Endodermal cell (in vitro differentiated cells): Measurements from ENCODE around the gene RAB7A. TPM values are rescaled to one million over a fixed set of nuclear protein-coding genes. Genes with fewer than 3 reads are reported as not detected.
"Not testable (repeated sequence)": the region's sequence is repeated elsewhere in the genome, so short reads cannot be mapped to it uniquely, and the experiment has no call there.

Source experiments
- DNase-seq: peaks from one replicate; pipeline ENCODE4 v3.0.0-alpha.2; 2017
- H3K27ac ChIP-seq: 2 replicates; pipeline ENCODE4 v1.5.1; 2013; ENCODE audit warnings: mild to moderate bottlenecking, low read depth, low read length, moderate library complexity
- H3K27me3 ChIP-seq: 2 replicates; pipeline ENCODE4 v1.6.1; 2013; ENCODE audit warnings: mild to moderate bottlenecking, low read length, moderate library complexity; ENCODE audit not compliant: insufficient read depth, control insufficient read depth, poor library complexity, severe bottlenecking
- H3K36me3 ChIP-seq: 2 replicates; pipeline ENCODE4 v1.7.0; 2013; ENCODE audit warnings: mild to moderate bottlenecking, low read length, moderate library complexity; ENCODE audit not compliant: control insufficient read depth, insufficient read depth
- H3K4me1 ChIP-seq: one replicate; pipeline ENCODE4 v1.7.0; 2013; ENCODE audit warnings: low read length; ENCODE audit not compliant: control insufficient read depth, insufficient read depth
- H3K4me3 ChIP-seq: 2 replicates; pipeline ENCODE4 v1.5.1; 2013; ENCODE audit warnings: mild to moderate bottlenecking, low read length, moderate library complexity
- H3K9ac ChIP-seq: 2 replicates; pipeline ENCODE4 v1.6.1; 2013; ENCODE audit warnings: mild to moderate bottlenecking, low read length, moderate library complexity; ENCODE audit not compliant: poor library complexity, severe bottlenecking; ENCODE audit errors: extremely low read depth
- H3K9me3 ChIP-seq: 2 replicates; pipeline ENCODE4 v1.6.1; 2013; ENCODE audit warnings: mild to moderate bottlenecking, low read length, moderate library complexity; ENCODE audit not compliant: control insufficient read depth
- H3K27ac Mint-ChIP-seq: 2 replicates; pipeline ENCODE4 v1.8.0; 2020; ENCODE audit warnings: mixed read lengths
- H3K27me3 Mint-ChIP-seq: 2 replicates; pipeline ENCODE4 v1.8.0; 2021; ENCODE audit warnings: mild to moderate bottlenecking, mixed read lengths; ENCODE audit not compliant: insufficient read depth
- H3K36me3 Mint-ChIP-seq: 2 replicates; pipeline ENCODE4 v1.8.0; 2020; ENCODE audit warnings: low read depth, mixed read lengths
- H3K4me1 Mint-ChIP-seq: 2 replicates; pipeline ENCODE4 v1.8.0; 2020; ENCODE audit warnings: mixed read lengths
- H3K4me3 Mint-ChIP-seq: 2 replicates; pipeline ENCODE4 v1.8.0; 2020; ENCODE audit warnings: mild to moderate bottlenecking, moderate library complexity, mixed read lengths
- H3K9me3 Mint-ChIP-seq: 2 replicates; pipeline ENCODE4 v1.8.0; 2020; ENCODE audit warnings: mild to moderate bottlenecking, mixed read lengths
- WGBS, 2 experiments: methylation state at CpG; one replicate each; pipeline versions ENCODE4 v1.1.5 to v1.1.7; 2013; ENCODE audit warnings: missing lambda C conversion rate in 2 of 2, mixed read lengths in 1 of 2; ENCODE audit not compliant: insufficient coverage in 1 of 2, insufficient read length in 1 of 2; 5-methylcytosine and 5-hydroxymethylcytosine counted together
- total RNA-seq, 2 donors: library from RNA; stranded (reverse); fragmentation: NEBNext Ultra II Directional in 1 of 2; extraction: Animal tissue kit (Norgen Biotek cat#: 25700) in 1 of 2; gene quantifications; 2 replicates in 1 of 2; 3 replicates in 1 of 2; pipeline ENCODE4 v1.2.1, GENCODE V29; 2021
- TF ChIP-seq, protein P1 (sequence below): fragments of 200-600 bp; sonication (generic); conservative IDR thresholded peaks from 2 replicates; pipeline ENCODE4 v1.5.0; 2021; ENCODE audit warnings: antibody characterized with exemption, mild to moderate bottlenecking

The RAB7A gene
- total RNA-seq, 2 donors from 2014 or later, result 166 to 194 TPM

DNA sequence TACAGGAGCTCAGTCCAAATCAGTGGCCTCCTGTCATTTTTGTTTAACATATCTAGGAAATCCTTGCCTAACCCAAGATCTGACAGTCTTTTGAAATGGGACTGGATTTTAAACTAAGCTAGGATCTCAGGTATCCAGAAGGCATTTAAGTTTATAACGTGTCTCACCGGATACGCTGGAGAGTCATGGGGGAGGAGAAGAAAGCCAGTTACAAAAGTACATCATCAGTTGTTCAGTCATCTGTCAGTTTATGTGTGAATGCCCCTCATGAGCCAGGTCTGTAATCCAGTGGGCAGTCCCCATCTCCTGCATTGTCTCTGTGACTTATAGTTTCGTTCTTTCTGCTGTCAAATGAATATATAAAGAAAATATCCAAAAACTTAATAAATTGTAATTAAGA is 44.4 kb downstream of the RAB7A start:
- H3K36me3 ChIP-seq, result peaks cover 18% of the 10 kb centered on the region
- no peaks in the 10 kb centered on the region for H3K4me1 ChIP-seq
- Mint-ChIP-seq H3K27me3 (no peaks in the 10 kb centered on the region), H3K9me3 (peaks cover 17% of the 10 kb centered on the region), H3K4me1 (peaks cover 45% of the 10 kb centered on the region), H3K36me3 (peaks cover 31% of the 10 kb centered on the region), H3K27ac (no peak overlapping the region), H3K4me3 (no peak overlapping the region)
- H3K9ac ChIP-seq, result no peak overlapping the region
- no peak for DNase-seq
- H3K9me3 ChIP-seq, result peaks cover 12% of the 10 kb centered on the region
- H3K4me3 ChIP-seq, result no peak overlapping the region
- H3K27ac ChIP-seq, result no peak overlapping the region
- 100% methylated on average over 3 of the region's 4 CpGs for whole genome bisulfite sequencing, 2 experiments
- no peaks in the 10 kb centered on the region for H3K27me3 ChIP-seq
- TF ChIP-seq, protein P1, sequence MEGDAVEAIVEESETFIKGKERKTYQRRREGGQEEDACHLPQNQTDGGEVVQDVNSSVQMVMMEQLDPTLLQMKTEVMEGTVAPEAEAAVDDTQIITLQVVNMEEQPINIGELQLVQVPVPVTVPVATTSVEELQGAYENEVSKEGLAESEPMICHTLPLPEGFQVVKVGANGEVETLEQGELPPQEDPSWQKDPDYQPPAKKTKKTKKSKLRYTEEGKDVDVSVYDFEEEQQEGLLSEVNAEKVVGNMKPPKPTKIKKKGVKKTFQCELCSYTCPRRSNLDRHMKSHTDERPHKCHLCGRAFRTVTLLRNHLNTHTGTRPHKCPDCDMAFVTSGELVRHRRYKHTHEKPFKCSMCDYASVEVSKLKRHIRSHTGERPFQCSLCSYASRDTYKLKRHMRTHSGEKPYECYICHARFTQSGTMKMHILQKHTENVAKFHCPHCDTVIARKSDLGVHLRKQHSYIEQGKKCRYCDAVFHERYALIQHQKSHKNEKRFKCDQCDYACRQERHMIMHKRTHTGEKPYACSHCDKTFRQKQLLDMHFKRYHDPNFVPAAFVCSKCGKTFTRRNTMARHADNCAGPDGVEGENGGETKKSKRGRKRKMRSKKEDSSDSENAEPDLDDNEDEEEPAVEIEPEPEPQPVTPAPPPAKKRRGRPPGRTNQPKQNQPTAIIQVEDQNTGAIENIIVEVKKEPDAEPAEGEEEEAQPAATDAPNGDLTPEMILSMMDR, result no peak

DNA sequence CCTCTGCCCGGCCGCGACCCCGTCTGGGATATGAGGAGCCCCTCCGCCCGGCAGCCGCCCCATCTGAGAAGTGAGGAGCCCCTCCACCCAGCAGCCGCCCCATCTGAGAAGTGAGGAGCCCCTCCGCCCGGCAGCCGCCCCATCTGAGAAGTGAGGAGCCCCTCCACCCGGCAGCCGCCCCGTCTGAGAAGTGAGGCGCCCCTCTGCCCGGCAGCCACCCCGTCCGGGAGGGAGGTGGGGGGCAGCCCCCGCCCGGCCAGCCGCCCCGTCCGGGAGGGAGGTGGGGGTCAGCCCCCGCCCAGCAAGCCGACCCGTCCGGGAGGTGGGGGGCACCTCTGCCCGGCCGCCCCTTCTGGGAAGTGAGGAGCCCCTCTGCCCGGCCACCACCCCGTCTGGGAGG is 47.2 kb downstream of the RAB7A start:
- not testable (repeated sequence) for H3K9ac ChIP-seq, H3K4me3 Mint-ChIP-seq, H3K27me3 ChIP-seq, H3K27ac ChIP-seq, H3K4me1 ChIP-seq, H3K4me3 ChIP-seq, H3K27ac Mint-ChIP-seq, DNase-seq, H3K27me3 Mint-ChIP-seq
- Mint-ChIP-seq H3K36me3 (peaks cover 32% of the 10 kb centered on the region), H3K4me1 (peaks cover 42% of the 10 kb centered on the region), H3K9me3 (peaks cover 17% of the 10 kb centered on the region)
- Histone ChIP-seq H3K36me3 (peaks cover 35% of the 10 kb centered on the region), H3K9me3 (peaks cover 12% of the 10 kb centered on the region)
- 93 to 96% methylated on average over 5 to 31 of the region's 31 CpGs for WGBS, 2 experiments

DNA sequence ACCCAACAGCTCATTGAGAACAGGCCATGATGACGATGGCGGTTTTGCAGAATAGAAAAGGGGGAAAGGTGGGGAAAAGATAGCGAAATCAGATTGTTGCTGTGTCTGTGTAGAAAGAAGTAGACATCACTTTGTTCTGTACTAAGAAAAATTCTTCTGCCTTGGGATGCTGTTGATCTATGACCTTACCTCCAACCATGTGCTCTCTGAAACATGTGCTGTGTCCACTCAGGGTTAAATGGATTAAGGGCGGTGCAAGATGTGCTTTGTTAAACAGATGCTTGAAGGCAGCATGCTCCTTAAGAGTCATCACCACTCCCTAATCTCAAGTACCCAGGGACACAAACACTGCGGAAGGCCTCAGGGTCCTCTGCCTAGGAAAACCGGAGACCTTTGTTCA is 47.6 kb downstream of the RAB7A start:
- DNase-seq, H3K27ac ChIP-seq, H3K27me3 Mint-ChIP-seq, H3K9ac ChIP-seq, H3K4me3 Mint-ChIP-seq, H3K4me3 ChIP-seq, H3K27me3 ChIP-seq, H3K4me1 ChIP-seq: not testable (repeated sequence)
- Mint-ChIP-seq H3K36me3 (peaks cover 32% of the 10 kb centered on the region), H3K4me1 (peaks cover 42% of the 10 kb centered on the region), H3K9me3 (peaks cover 17% of the 10 kb centered on the region), H3K27ac (peak overlapping the region; percentile 53)
- Histone ChIP-seq H3K36me3 (peaks cover 35% of the 10 kb centered on the region), H3K9me3 (peaks cover 12% of the 10 kb centered on the region)
- 95 to 100% methylated on average over 3 to 5 of the region's 6 CpGs for WGBS, 2 experiments

DNA sequence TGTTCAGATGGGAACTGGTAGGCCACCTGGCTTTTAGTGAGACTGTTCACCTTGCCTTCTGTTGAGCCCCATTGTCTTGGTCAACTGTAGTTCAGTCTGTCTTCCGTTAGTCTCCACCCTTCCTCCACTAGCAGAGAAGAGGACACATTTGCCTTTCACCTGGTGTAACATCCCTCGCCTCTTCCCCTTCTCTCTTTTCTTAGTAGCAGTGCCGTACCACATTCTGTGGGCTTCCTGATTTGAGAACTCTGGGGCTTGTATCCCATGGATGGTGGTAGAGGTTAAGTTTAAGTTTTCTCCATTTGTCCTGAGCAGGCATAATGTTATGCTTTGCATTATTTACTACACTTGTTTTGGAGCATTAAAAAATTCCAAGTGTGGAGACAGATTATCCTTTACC is 49.3 kb downstream of the RAB7A start:
- 96 to 100% methylated on average over 1 to 3 of the region's 3 CpGs for WGBS, 2 experiments
- no peak overlapping the region for H3K4me3 ChIP-seq
- Mint-ChIP-seq H3K36me3 (peaks cover 32% of the 10 kb centered on the region), H3K4me1 (peaks cover 40% of the 10 kb centered on the region), H3K9me3 (peaks cover 17% of the 10 kb centered on the region), H3K27me3 (no peaks in the 10 kb centered on the region), H3K27ac (peak overlapping the region; percentile 11), H3K4me3 (no peak overlapping the region)
- no peak overlapping the region for H3K9ac ChIP-seq
- no peaks in the 10 kb centered on the region for H3K27me3 ChIP-seq
- no peak for DNase-seq
- peaks cover 35% of the 10 kb centered on the region for H3K36me3 ChIP-seq
- TF ChIP-seq, protein P1, result no peak
- peaks cover 12% of the 10 kb centered on the region for H3K9me3 ChIP-seq
- H3K27ac ChIP-seq, result no peak overlapping the region
- peaks cover 3% of the 10 kb centered on the region for H3K4me1 ChIP-seq
